ENCODE measurements around the gene TMEM131L. TPM values are rescaled to one million over a fixed set of nuclear protein-coding genes. Genes with fewer than 3 reads are reported as not detected.

The TMEM131L gene
- total and polyA plus RNA-seq, 2 donors (not counting 3 experiments of a cell fraction or from before 2014, with no cell fraction given): 7.7 to 21.2 TPM

DNA sequence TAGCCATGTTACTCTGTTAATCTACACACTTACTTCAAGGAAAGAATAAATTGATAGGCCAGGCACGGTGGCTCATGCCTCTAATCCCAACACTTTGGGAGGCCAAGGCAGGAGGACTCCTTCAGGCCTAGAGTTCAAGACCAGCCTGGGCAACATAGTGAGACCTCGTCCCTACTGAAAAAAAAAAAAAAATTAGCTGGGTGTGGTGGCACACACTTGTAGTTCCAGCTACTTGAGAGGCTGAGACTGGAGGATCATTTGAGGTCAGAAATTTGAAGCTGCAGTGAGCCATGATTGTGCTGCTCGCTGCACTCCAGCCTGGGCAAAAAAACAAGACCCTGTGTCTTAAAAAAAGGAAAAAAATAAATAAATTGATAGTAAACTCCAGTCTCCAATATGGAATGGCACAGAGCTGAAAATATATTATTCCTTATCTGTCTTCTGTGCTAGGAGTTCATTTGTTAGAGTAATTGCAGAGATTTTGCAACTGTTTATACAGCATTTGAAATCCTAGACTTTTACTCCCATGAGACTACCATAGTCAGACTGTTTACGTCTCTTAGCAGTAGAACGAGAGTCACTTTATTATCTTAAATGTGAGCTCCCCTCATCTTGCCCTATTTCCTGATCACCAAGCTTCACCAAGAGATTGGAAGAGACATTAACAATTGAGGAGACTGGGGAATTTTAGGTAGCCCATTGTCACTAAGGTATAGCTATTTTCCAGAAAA is 18.8 kb upstream of the TMEM131L start:
- H3K79me2 ChIP-seq (ENCODE audit: control insufficient read depth, insufficient read depth, low read length): no peaks in the 10 kb centered on the region
- H3K4me1 ChIP-seq (ENCODE audit: control insufficient read depth, extremely low read depth, insufficient read depth, low read length): peaks cover 9% of the 10 kb centered on the region
- H4K20me1 ChIP-seq (replicated peaks; ENCODE audit: control insufficient read depth, extremely low read depth, insufficient read depth, low read length): no peaks in the 10 kb centered on the region
- DNase-seq (ENCODE audit: low read depth, low spot score): no peak
- no peaks in the 10 kb centered on the region for H3K36me3 ChIP-seq (ENCODE audit: control insufficient read depth in 2 of 2, extremely low read depth in 1 of 2, insufficient read depth in 2 of 2, low read length in 2 of 2)
- no peak overlapping the region for H3K4me2 ChIP-seq (ENCODE audit: insufficient read depth, low read length)
- no peak overlapping the region for H3K9ac ChIP-seq (replicated peaks; ENCODE audit: extremely low read depth, insufficient read depth, low read length)
- no peak overlapping the region for H2AFZ ChIP-seq (ENCODE audit: low read depth, low read length)
- ChIA-PET CTCF (interaction anchor here (0.7 to 1.6 kb wide), 6 partner anchors 9 to 126 kb away, joined by 3 to 6 read pairs (median 4); partner anchors contain the start of gene TMEM131L), POLR2A (interaction anchor here (0.7 kb wide), 1 partner anchor 19 kb away, joined by 4 read pairs; the partner anchor contains the start of gene TMEM131L)
- no peak overlapping the region for H3K27ac ChIP-seq (ENCODE audit: insufficient read depth, low read depth, low read length)
- H3K27me3 ChIP-seq (ENCODE audit: control insufficient read depth in 2 of 2, insufficient read depth in 2 of 2, low read length in 2 of 2): no peaks in the 10 kb centered on the region
- TF ChIP-seq POLR2A (IDR thresholded peaks at IDR 0.05; ENCODE audit: low read depth, low read length) (no peak), GATA2 (IDR thresholded peaks at IDR 0.05; ENCODE audit: insufficient read depth, insufficient read length, low read depth, low read length) (no peak), JUN (IDR thresholded peaks at IDR 0.05; ENCODE audit: borderline replicate concordance, insufficient read depth, insufficient read length, low read depth) (no peak), MYC (IDR thresholded peaks at IDR 0.05; ENCODE audit: low read depth, low read length) (no peak), FOS (IDR thresholded peaks at IDR 0.05; ENCODE audit: borderline replicate concordance, insufficient read depth, low read length) (no peak), POLR2AphosphoS5 (IDR thresholded peaks at IDR 0.05; ENCODE audit: insufficient read depth, low read depth, low read length) (no peak), EZH2 (IDR thresholded peaks at IDR 0.05; ENCODE audit: borderline replicate concordance, low read depth, low read length, severe bottlenecking) (no peak)
- TF ChIP-seq, protein P1, sequence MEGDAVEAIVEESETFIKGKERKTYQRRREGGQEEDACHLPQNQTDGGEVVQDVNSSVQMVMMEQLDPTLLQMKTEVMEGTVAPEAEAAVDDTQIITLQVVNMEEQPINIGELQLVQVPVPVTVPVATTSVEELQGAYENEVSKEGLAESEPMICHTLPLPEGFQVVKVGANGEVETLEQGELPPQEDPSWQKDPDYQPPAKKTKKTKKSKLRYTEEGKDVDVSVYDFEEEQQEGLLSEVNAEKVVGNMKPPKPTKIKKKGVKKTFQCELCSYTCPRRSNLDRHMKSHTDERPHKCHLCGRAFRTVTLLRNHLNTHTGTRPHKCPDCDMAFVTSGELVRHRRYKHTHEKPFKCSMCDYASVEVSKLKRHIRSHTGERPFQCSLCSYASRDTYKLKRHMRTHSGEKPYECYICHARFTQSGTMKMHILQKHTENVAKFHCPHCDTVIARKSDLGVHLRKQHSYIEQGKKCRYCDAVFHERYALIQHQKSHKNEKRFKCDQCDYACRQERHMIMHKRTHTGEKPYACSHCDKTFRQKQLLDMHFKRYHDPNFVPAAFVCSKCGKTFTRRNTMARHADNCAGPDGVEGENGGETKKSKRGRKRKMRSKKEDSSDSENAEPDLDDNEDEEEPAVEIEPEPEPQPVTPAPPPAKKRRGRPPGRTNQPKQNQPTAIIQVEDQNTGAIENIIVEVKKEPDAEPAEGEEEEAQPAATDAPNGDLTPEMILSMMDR (IDR thresholded peaks at IDR 0.05; ENCODE audit: extremely low read depth in 1 of 2, insufficient read depth in 1 of 2, low read depth in 1 of 2, low read length in 2 of 2): no peak
- TF ChIP-seq, protein P2, sequence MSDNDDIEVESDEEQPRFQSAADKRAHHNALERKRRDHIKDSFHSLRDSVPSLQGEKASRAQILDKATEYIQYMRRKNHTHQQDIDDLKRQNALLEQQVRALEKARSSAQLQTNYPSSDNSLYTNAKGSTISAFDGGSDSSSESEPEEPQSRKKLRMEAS (IDR thresholded peaks at IDR 0.05; ENCODE audit: insufficient read depth, insufficient read length): no peak
- no peaks in the 10 kb centered on the region for H3K9me1 ChIP-seq (replicated peaks; ENCODE audit: control insufficient read depth, extremely low read depth, insufficient read depth, low read length)
- no peak for FAIRE-seq
- no peak overlapping the region for H3K4me3 ChIP-seq (replicated peaks in 1 of 3; ENCODE audit: insufficient read depth in 1 of 3, low read depth in 1 of 3, low read length in 3 of 3)
- dilution Hi-C loops (cut with MboI; ENCODE audit: extremely low pct_ligation_motif_present, low sequenced_read_pairs): no loop called here
- intact Hi-C loops (cut with micrococcal nuclease): no loop called here
- H3K9me3 ChIP-seq (replicated peaks; ENCODE audit: control insufficient read depth, insufficient read depth, low read length): no peaks in the 10 kb centered on the region
- no TSS peak for BruUV-seq (replicated peaks)

Measured in endothelial cell of umbilical vein (primary cell).